ENCODE measurements around the gene TIAM2. TPM values are rescaled to one million over a fixed set of nuclear protein-coding genes. Genes with fewer than 3 reads are reported as not detected.
A peak's percentile ranks its signal among the peaks of the same experiment; 100 is the strongest.

TIAM2 gene
- polyA plus RNA-seq, 1 experiment: 12.6 TPM

- POLR2A ChIA-PET: no interaction called here
- CTCF ChIA-PET: no interaction called here
- DNase-seq (ENCODE audit: low read depth, low spot score): no peak
- no peak for TF ChIP-seq CTCF (IDR thresholded peaks at IDR 0.05; ENCODE audit: low read depth, low read length)
- no peak overlapping the region for H3K27ac ChIP-seq (ENCODE audit: low read depth, low read length)
- no peak overlapping the region for H3K4me3 ChIP-seq (ENCODE audit: low read depth, low read length)
- H3K27me3 ChIP-seq (ENCODE audit: control insufficient read depth, insufficient read depth, low read length): no peaks in the 10 kb centered on the region
- H3K9me3 ChIP-seq (ENCODE audit: control insufficient read depth, insufficient read depth, low read length): no peaks in the 10 kb centered on the region
These were observed 126.2 kb downstream of the TIAM2 start for GRCh38 chr6:155121294-155121693.

GRCh38 chr6:155121699-155122098 lies 126.6 kb downstream of the TIAM2 start:
- DNase-seq (ENCODE audit: low read depth, low spot score): no peak
- H3K27ac ChIP-seq (ENCODE audit: low read depth, low read length): peak overlapping the region; percentile 21
- POLR2A ChIA-PET: no interaction called here
- TF ChIP-seq CTCF (IDR thresholded peaks at IDR 0.05; ENCODE audit: low read depth, low read length): no peak
- no peaks in the 10 kb centered on the region for H3K9me3 ChIP-seq (ENCODE audit: control insufficient read depth, insufficient read depth, low read length)
- CTCF ChIA-PET: no interaction called here
- no peaks in the 10 kb centered on the region for H3K27me3 ChIP-seq (ENCODE audit: control insufficient read depth, insufficient read depth, low read length)
- H3K4me3 ChIP-seq (ENCODE audit: low read depth, low read length): no peak overlapping the region

GRCh38 chr6:155122199-155122950 lies 127.3 kb downstream of the TIAM2 start:
- TF ChIP-seq CTCF (IDR thresholded peaks at IDR 0.05; ENCODE audit: low read depth, low read length): no peak
- no peaks in the 10 kb centered on the region for H3K27me3 ChIP-seq (ENCODE audit: control insufficient read depth, insufficient read depth, low read length)
- POLR2A ChIA-PET: interaction anchor here (0.6 kb wide), 1 partner anchor 49 kb away, joined by 3 read pairs; no protein-coding TSS in a partner anchor
- no peaks in the 10 kb centered on the region for H3K9me3 ChIP-seq (ENCODE audit: control insufficient read depth, insufficient read depth, low read length)
- CTCF ChIA-PET: interaction anchor here (0.7 to 1.0 kb wide), 2 partner anchors 126 to 619 kb away, joined by 3 to 4 read pairs; no protein-coding TSS in a partner anchor
- H3K4me3 ChIP-seq (ENCODE audit: low read depth, low read length): no peak overlapping the region
- no peak overlapping the region for H3K27ac ChIP-seq (ENCODE audit: low read depth, low read length)
- DNase-seq (ENCODE audit: low read depth, low spot score): no peak

- H3K27me3 ChIP-seq (ENCODE audit: control insufficient read depth, insufficient read depth, low read length): no peaks in the 10 kb centered on the region
- CTCF ChIA-PET: interaction anchor here (1.0 kb wide), 1 partner anchor 124 kb away, joined by 3 read pairs; no protein-coding TSS in a partner anchor
- no peak overlapping the region for H3K27ac ChIP-seq (ENCODE audit: low read depth, low read length)
- no peak overlapping the region for H3K4me3 ChIP-seq (ENCODE audit: low read depth, low read length)
- POLR2A ChIA-PET: interaction anchor here (0.6 kb wide), 1 partner anchor 117 kb away, joined by 7 read pairs; no protein-coding TSS in a partner anchor
- no peak for DNase-seq (ENCODE audit: low read depth, low spot score)
- H3K9me3 ChIP-seq (ENCODE audit: control insufficient read depth, insufficient read depth, low read length): no peaks in the 10 kb centered on the region
- TF ChIP-seq CTCF (IDR thresholded peaks at IDR 0.05; ENCODE audit: low read depth, low read length): no peak
These were observed 128.4 kb downstream of the TIAM2 start for GRCh38 chr6:155123520-155123919.

GRCh38 chr6:155125906-155126305 lies 130.8 kb downstream of the TIAM2 start:
- ChIA-PET CTCF (interaction anchor here (0.5 to 0.6 kb wide), 3 partner anchors 149 to 460 kb away, joined by 3 to 5 read pairs (median 3); no protein-coding TSS in a partner anchor), POLR2A (no interaction called here)
- TF ChIP-seq CTCF (IDR thresholded peaks at IDR 0.05; ENCODE audit: low read depth, low read length): no peak
- DNase-seq (ENCODE audit: low read depth, low spot score): no peak
- Histone ChIP-seq H3K27ac (ENCODE audit: low read depth, low read length) (no peak overlapping the region), H3K9me3 (ENCODE audit: control insufficient read depth, insufficient read depth, low read length) (no peaks in the 10 kb centered on the region; the same call in 1 of the 2 replicates), H3K27me3 (ENCODE audit: control insufficient read depth, insufficient read depth, low read length) (no peaks in the 10 kb centered on the region), H3K4me3 (ENCODE audit: low read depth, low read length) (no peak overlapping the region)
